Astrocyte of the spinal cord (primary cell): ENCODE data around the gene HCCS.

ENCODE experiments used
- DNase-seq: peaks from one replicate; pipeline ENCODE4 v3.0.0; 2011; ENCODE audit warnings: low read depth, low spot score
- H3K4me3 ChIP-seq: 2 replicates; pipeline ENCODE4 v1.5.1; 2011; ENCODE audit warnings: low read depth, mild to moderate bottlenecking, low read length, moderate library complexity
- CTCF ChIP-seq: IDR thresholded peaks from 2 replicates; pipeline ENCODE4 v1.5.1; 2012; ENCODE audit warnings: low read depth, mild to moderate bottlenecking, low read length, inconsistent platforms
- in situ Hi-C: cut with HindIII; loops from 2 replicates; pipeline ENCODE4 v1.10.0; 2017; ENCODE audit warnings: low sequenced_read_pairs

Gene HCCS

GRCh38 chrX:11130136-11130535 is 19.0 kb downstream of the HCCS start:
- in situ Hi-C loops = loop anchor here (25.0 kb wide), 2 partner anchors 407 to 943 kb away; no protein-coding TSS in a partner anchor
- no peak for TF ChIP-seq CTCF
- no peak overlapping the region for H3K4me3 ChIP-seq
- DNase-seq = no peak

- no peak for TF ChIP-seq CTCF
- H3K4me3 ChIP-seq = no peak overlapping the region
- no peak for DNase-seq
- in situ Hi-C loops = loop anchor here (25.0 kb wide), 2 partner anchors 406 to 944 kb away; no protein-coding TSS in a partner anchor
These were observed 20.0 kb downstream of the HCCS start for GRCh38 chrX:11131146-11131545.

- no peak overlapping the region for H3K4me3 ChIP-seq
- no peak for TF ChIP-seq CTCF
- DNase-seq = no peak
- in situ Hi-C loops = loop anchor here (25.0 kb wide), 2 partner anchors 402 to 948 kb away; no protein-coding TSS in a partner anchor
These were observed 24.5 kb downstream of the HCCS start for GRCh38 chrX:11135564-11136185.

- H3K4me3 ChIP-seq = no peak overlapping the region
- peak; percentile 61 for TF ChIP-seq CTCF
- in situ Hi-C loops = loop anchor here (25.0 kb wide), 2 partner anchors 400 to 950 kb away; no protein-coding TSS in a partner anchor
- peak; percentile 56 for DNase-seq
These were observed 26.5 kb downstream of the HCCS start for GRCh38 chrX:11137543-11138139.

GRCh38 chrX:11138498-11139390 is 27.6 kb downstream of the HCCS start:
- TF ChIP-seq CTCF = no peak
- in situ Hi-C loops = loop anchor here (25.0 kb wide), 2 partner anchors 399 to 951 kb away; no protein-coding TSS in a partner anchor
- no peak overlapping the region for H3K4me3 ChIP-seq
- DNase-seq = no peak

- in situ Hi-C loops = loop anchor here (25.0 kb wide), 2 partner anchors 393 to 957 kb away; no protein-coding TSS in a partner anchor
- DNase-seq = peak; percentile 77
- TF ChIP-seq CTCF = peak; percentile 42
- no peak overlapping the region for H3K4me3 ChIP-seq
These were observed 33.0 kb downstream of the HCCS start for GRCh38 chrX:11143931-11144678.
